AG08396 (cell line): Measurements from ENCODE around the gene ZSCAN22.

Experiments
- DNase-seq: peaks from one replicate; pipeline ENCODE4 v3.0.0; 2012; ENCODE audit warnings: low spot score, mixed read lengths

ZSCAN22 gene

GRCh38 chr19:58351990-58352755 lies 25.4 kb downstream of the ZSCAN22 start:
- no peak for DNase-seq

GRCh38 chr19:58352760-58353671 lies 26.2 kb downstream of the ZSCAN22 start, which contains the start of gene A1BG:
Gene A1BG (minus strand): TSS chr19:58353492. CDS start chr19:58353437, 55 bp downstream.
- DNase-seq, result no peak

GRCh38 chr19:58353717-58354477 lies 27.1 kb downstream of the ZSCAN22 start:
- DNase-seq, result no peak

GRCh38 chr19:58354478-58355030 lies 27.8 kb downstream of the ZSCAN22 start:
- no peak for DNase-seq

GRCh38 chr19:58355215-58355796 lies 28.5 kb downstream of the ZSCAN22 start:
- no peak for DNase-seq

GRCh38 chr19:58355908-58356765 lies 29.3 kb downstream of the ZSCAN22 start:
- DNase-seq, result peak; percentile 43

- no peak for DNase-seq
These were observed 30.1 kb downstream of the ZSCAN22 start for GRCh38 chr19:58356766-58357480.

- DNase-seq, result no peak
These were observed 30.8 kb downstream of the ZSCAN22 start for GRCh38 chr19:58357481-58358145.

- DNase-seq, result peak; percentile 70
These were observed 35.1 kb downstream of the ZSCAN22 start for GRCh38 chr19:58361900-58362271.

- peak; percentile 100 for DNase-seq
These were observed 35.6 kb downstream of the ZSCAN22 start, which contains the start of gene ZNF497 for GRCh38 chr19:58362272-58362994. Gene ZNF497 (minus strand): TSS chr19:58362751. CDS start chr19:58357635, 5,116 bp downstream.

- DNase-seq, result no peak
These were observed 37.4 kb downstream of the ZSCAN22 start for GRCh38 chr19:58364146-58364545.

GRCh38 chr19:58366585-58367430 lies 40.0 kb downstream of the ZSCAN22 start:
- DNase-seq, result no peak

- DNase-seq, result no peak
These were observed 41.1 kb downstream of the ZSCAN22 start for GRCh38 chr19:58367698-58368454.

- no peak for DNase-seq
These were observed 42.0 kb downstream of the ZSCAN22 start for GRCh38 chr19:58368561-58369360.

- DNase-seq, result no peak
These were observed 45.7 kb downstream of the ZSCAN22 start for GRCh38 chr19:58372311-58373133.
